ENCODE data around the gene KNOP1. TPM values are rescaled to one million over a fixed set of nuclear protein-coding genes. Genes with fewer than 3 reads are reported as not detected.

The KNOP1 gene
- total and polyA plus RNA-seq, 3 donors from 2014 or later = 22.4 to 26.8 (median 25.3) TPM

DNA sequence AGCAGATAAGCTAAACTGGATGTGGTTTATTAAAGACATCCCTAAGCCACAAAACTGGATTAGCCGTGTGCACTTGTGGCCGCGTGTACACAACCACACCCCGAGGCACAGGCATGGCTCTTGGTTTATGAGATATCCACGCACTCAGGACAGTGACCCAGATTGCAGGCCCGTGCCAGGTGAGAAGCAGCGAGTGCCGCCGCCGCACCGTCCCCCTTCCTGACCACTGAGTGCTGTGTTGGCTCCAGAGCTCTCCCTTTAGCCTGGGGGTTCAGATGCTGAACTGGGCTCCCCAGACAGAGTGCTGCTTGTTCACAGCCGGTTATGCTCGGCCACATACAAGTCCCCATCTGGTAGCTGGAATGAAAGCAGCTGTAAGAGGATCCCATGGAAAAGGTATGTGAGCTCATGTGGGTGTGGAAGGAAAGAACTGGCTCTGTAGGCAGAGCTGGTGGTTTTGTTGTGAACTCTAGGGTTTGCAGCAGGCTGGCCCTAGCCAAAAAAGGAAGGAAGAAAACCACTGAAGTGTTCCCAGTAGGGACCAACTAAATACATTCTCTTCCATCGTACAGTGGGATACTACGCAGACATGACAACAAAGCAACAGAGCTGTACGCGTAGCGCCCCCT, 29.5 kb downstream of the KNOP1 start:
- Histone ChIP-seq H3K4me3 (no peak overlapping the region), H3K9me3 (no peaks in the 10 kb centered on the region), H3K27me3 (no peaks in the 10 kb centered on the region), H3K4me1 (peaks cover 32% of the 10 kb centered on the region), H3K27ac (peak overlapping the region in 1 of 2 donors; percentile 43), H3K36me3 (ENCODE audit: low read depth, missing control alignments) (no peaks in the 10 kb centered on the region)
- DNase-seq = no peak
- whole genome bisulfite sequencing, 2 donors = 88 to 91% methylated on average over 15 to 18 of the region's 18 CpGs
- no peak for TF ChIP-seq POLR2A (IDR thresholded peaks at IDR 0.05)
- TF ChIP-seq, protein P1, sequence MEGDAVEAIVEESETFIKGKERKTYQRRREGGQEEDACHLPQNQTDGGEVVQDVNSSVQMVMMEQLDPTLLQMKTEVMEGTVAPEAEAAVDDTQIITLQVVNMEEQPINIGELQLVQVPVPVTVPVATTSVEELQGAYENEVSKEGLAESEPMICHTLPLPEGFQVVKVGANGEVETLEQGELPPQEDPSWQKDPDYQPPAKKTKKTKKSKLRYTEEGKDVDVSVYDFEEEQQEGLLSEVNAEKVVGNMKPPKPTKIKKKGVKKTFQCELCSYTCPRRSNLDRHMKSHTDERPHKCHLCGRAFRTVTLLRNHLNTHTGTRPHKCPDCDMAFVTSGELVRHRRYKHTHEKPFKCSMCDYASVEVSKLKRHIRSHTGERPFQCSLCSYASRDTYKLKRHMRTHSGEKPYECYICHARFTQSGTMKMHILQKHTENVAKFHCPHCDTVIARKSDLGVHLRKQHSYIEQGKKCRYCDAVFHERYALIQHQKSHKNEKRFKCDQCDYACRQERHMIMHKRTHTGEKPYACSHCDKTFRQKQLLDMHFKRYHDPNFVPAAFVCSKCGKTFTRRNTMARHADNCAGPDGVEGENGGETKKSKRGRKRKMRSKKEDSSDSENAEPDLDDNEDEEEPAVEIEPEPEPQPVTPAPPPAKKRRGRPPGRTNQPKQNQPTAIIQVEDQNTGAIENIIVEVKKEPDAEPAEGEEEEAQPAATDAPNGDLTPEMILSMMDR (IDR thresholded peaks at IDR 0.05) = no peak
- intact Hi-C loops (cut with DNase I; ENCODE audit: low total_unique reads) = no loop called here

DNA sequence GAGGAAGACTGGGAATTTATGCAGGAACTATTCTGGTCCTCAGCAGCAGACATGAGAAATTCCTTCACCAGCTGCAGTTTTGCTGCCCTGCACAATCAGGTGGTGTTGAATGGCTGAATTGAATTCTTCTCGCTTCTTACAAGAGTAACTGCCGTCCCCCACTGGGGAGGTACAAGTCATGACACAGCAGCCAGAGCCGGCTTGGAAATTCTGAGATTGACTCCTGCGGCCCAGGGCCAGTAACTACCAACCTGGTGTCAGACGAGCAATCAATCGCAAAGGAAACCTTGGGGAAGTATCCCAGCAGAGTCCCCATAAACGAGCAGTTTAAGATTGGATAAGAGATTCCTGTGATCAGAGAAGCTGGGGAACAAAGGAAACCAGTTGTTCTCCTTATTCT, 30.7 kb downstream of the KNOP1 start:
- TF ChIP-seq, protein P1 (IDR thresholded peaks at IDR 0.05) = no peak
- no peak for TF ChIP-seq POLR2A (IDR thresholded peaks at IDR 0.05)
- no peaks in the 10 kb centered on the region for H3K27me3 ChIP-seq
- no peak overlapping the region for H3K4me3 ChIP-seq
- H3K9me3 ChIP-seq = no peaks in the 10 kb centered on the region
- H3K4me1 ChIP-seq = peaks cover 32% of the 10 kb centered on the region
- intact Hi-C loops (cut with DNase I; ENCODE audit: low total_unique reads) = no loop called here
- H3K27ac ChIP-seq = peak overlapping the region in 1 of 2 donors; percentile 24
- no peak for DNase-seq
- WGBS, 2 donors = 69 to 83% methylated on average over 7 of the region's 7 CpGs
- no peaks in the 10 kb centered on the region for H3K36me3 ChIP-seq (ENCODE audit: low read depth, missing control alignments)

DNA sequence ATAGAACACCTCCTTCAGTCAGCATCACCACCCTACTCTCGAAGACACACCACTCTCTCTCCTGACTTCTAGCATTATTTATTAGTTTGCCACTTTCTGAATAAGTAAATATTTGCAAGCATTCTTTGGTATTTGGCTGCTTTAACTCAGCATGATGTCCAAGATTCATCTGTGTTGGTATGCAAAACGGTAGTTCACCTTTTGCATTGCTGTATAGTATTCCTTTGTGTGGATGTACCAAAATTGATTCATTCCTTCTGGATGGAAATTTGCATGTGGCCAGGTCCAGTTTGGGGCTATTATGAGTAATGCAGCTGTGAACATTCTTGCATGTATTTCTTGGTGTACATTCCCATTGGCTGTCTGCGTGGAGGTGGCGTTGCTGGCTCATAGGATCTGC, 32.9 kb downstream of the KNOP1 start:
- Histone ChIP-seq H3K9me3 (no peaks in the 10 kb centered on the region), H3K4me1 (peaks cover 15% of the 10 kb centered on the region), H3K27me3 (no peaks in the 10 kb centered on the region), H3K4me3 (no peak overlapping the region), H3K36me3 (ENCODE audit: low read depth, missing control alignments) (no peaks in the 10 kb centered on the region), H3K27ac (no peak overlapping the region)
- intact Hi-C loops (cut with DNase I; ENCODE audit: low total_unique reads) = no loop called here
- TF ChIP-seq, protein P1 (IDR thresholded peaks at IDR 0.05) = no peak
- TF ChIP-seq POLR2A (IDR thresholded peaks at IDR 0.05) = no peak
- WGBS, 2 donors = 94 to 97% methylated on average over 4 of the region's 4 CpGs
- DNase-seq = no peak

DNA sequence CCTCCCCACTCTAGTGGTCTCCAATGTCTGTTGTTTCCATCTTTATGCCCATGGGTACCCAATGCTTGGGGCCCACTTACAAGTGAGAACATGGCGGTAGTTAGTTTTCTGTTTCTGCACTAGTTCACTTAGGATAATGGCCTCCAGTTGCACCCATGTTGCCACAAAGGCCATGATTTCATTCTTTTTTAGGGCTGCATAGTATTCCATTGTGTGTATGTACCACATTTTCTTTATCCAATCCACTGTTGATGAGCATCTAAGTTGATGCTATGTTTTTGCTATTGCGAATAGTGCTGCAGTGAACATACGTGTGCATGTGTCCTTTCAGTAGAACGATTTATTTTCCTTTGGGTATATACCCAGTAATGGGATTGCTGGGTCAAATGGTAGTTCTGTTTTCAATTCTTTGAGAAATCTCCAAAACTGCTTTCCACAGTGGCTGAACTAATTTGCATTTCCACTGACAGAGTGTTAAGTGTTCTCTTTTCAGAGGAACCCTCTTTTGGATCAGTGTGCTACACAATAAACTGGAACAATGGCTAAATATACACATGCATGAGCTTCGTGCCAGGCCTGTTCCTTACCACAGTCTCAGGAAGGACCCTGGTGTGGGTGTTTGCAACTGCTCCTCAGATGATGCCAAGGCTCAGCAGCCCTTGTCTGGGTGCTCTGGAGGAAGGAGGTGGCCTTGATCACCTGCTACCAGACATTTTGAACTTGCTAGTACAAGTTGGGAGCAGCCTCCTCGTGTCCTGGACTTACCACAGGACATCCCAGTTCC, 34.4 kb downstream of the KNOP1 start:
- no peak overlapping the region for H3K27ac ChIP-seq
- WGBS, 2 donors = 91 to 94% methylated on average over 6 of the region's 6 CpGs
- H3K4me3 ChIP-seq = no peak overlapping the region
- H3K36me3 ChIP-seq (ENCODE audit: low read depth, missing control alignments) = no peaks in the 10 kb centered on the region
- no peaks in the 10 kb centered on the region for H3K27me3 ChIP-seq
- no peaks in the 10 kb centered on the region for H3K9me3 ChIP-seq
- peaks cover 7% of the 10 kb centered on the region for H3K4me1 ChIP-seq
- intact Hi-C loops (cut with DNase I; ENCODE audit: low total_unique reads) = no loop called here
- TF ChIP-seq, protein P1 (IDR thresholded peaks at IDR 0.05) = no peak
- no peak for TF ChIP-seq POLR2A (IDR thresholded peaks at IDR 0.05)
- no peak for DNase-seq
